ENCODE results near the gene TRABD.

GRCh38 chr22:50139843-50140415, 45.8 kb upstream of the TRABD start:
- TF ChIP-seq, protein P1, sequence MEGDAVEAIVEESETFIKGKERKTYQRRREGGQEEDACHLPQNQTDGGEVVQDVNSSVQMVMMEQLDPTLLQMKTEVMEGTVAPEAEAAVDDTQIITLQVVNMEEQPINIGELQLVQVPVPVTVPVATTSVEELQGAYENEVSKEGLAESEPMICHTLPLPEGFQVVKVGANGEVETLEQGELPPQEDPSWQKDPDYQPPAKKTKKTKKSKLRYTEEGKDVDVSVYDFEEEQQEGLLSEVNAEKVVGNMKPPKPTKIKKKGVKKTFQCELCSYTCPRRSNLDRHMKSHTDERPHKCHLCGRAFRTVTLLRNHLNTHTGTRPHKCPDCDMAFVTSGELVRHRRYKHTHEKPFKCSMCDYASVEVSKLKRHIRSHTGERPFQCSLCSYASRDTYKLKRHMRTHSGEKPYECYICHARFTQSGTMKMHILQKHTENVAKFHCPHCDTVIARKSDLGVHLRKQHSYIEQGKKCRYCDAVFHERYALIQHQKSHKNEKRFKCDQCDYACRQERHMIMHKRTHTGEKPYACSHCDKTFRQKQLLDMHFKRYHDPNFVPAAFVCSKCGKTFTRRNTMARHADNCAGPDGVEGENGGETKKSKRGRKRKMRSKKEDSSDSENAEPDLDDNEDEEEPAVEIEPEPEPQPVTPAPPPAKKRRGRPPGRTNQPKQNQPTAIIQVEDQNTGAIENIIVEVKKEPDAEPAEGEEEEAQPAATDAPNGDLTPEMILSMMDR (conservative IDR thresholded peaks at IDR 0.05; ENCODE audit: low read length): no peak
- no peak for TF ChIP-seq EZH2phosphoT487 (IDR thresholded peaks at IDR 0.05; ENCODE audit: borderline replicate concordance)

Data from Loucy (cell line).